HG03565 (cell line): ENCODE results near the gene DMBT1.
"Not testable (repeated sequence)": the region's sequence is repeated elsewhere in the genome, so short reads cannot be mapped to it uniquely, and the experiment has no call there.

Experiments used
- ATAC-seq: cut with Tn5 transposase; IDR thresholded peaks from one replicate; pipeline ENCODE4 v1.9.1; 2021; ENCODE audit warnings: mild to moderate bottlenecking, moderate library complexity; ENCODE audit not compliant: unreplicated experiment

Gene DMBT1

DNA sequence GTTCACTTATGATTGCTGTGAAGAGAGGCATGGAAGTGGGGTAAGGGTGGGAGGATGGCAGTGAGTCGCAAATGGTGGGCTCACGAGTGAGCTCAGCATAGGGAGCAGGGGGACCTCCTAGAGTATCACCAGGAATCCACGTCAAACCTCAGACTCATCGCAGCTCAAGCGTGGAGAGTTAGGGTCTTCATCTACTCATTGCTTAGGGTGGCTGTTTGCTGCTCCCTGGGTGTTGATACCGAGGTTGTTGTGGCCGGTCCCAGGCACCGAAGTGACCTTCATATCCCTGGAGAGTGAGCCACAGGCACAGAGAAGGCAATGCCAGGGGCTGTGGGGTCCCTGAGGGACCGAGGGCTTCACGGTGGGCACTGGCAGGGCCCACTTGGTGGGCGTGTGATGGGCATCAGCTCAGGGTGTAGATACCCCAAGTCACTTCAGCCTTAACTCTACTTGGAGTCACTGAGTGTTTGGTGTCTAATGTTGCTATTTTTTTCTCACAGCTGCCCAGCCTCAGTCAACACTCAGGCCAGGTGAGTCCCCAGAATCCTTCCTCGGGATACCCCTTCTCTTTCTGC is 16.8 kb downstream of the DMBT1 start:
- no peak for ATAC-seq

- not testable (repeated sequence) for ATAC-seq
These were observed 25.5 kb downstream of the DMBT1 start for GRCh38 chr10:122586070-122586469.

DNA sequence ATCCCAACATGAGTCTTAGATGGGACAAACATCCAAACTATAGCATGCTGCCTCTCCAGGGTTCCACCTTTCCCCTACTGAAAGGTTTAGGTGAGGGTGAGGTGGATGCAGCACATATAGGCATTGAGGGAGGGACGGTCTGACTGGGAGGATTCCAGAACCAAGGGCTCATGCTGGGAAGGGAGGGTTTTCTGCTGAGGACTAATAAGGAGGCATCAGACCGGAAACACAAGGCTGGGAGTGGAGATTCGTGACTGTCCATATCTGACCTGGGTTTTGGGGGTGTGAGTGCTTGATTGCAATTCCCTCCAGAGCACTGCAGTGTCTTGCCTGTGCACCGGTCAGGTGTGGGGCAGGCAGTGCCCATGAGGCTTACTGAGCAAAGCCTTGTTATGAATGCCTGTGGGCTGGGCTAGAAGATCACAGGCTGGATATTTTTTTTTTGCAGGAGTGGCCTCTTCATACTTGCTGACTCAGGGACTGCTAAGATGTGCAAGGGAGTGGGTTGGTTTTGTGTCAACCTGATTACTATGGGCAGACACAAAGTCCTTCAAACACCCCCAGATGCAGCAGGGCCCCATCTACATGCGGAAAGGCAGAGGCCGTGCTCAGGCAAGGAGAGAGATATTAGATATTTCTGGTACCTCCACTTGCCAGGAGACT is 26.7 kb downstream of the DMBT1 start:
- ATAC-seq: no peak

DNA sequence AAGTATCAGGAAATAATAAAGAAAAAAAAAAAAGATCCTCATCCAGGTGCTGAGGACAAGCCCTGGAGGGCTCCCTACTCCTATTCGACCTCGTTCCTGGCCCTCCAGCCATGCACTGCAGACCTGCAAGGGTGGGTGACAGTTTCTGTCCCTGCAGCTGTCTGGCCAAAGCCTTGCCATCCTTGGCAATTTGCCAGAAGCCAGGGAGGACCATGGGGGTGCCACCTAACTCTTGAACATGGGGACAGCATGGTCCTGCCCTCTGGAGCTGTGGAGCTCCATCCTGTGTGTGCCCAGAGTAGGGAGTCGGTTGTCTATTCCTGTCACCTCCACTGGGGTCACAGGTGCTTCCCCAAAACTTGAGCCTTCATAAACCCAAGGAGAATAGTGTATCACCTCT is 27.8 kb downstream of the DMBT1 start:
- ATAC-seq: no peak

- ATAC-seq: no peak
These were observed 29.6 kb downstream of the DMBT1 start for GRCh38 chr10:122590153-122590552.

- ATAC-seq: no peak
These were observed 31.2 kb downstream of the DMBT1 start for GRCh38 chr10:122591736-122592135.

DNA sequence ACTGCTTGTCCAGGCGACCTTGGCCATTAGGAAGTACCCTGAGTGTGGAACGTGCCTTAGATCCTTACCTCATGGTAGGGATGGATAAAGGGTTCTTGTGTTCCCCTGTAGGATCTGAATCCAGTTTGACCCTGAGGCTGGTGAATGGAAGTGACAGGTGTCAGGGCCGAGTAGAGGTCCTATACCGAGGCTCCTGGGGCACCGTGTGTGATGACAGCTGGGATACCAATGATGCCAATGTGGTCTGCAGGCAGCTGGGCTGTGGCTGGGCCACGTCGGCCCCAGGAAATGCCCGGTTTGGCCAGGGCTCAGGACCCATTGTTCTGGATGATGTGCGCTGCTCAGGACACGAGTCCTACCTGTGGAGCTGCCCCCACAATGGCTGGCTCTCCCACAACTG is 31.6 kb downstream of the DMBT1 start:
- ATAC-seq: no peak

GRCh38 chr10:122617476-122618270 is 57.1 kb downstream of the DMBT1 start:
- ATAC-seq: no peak

DNA sequence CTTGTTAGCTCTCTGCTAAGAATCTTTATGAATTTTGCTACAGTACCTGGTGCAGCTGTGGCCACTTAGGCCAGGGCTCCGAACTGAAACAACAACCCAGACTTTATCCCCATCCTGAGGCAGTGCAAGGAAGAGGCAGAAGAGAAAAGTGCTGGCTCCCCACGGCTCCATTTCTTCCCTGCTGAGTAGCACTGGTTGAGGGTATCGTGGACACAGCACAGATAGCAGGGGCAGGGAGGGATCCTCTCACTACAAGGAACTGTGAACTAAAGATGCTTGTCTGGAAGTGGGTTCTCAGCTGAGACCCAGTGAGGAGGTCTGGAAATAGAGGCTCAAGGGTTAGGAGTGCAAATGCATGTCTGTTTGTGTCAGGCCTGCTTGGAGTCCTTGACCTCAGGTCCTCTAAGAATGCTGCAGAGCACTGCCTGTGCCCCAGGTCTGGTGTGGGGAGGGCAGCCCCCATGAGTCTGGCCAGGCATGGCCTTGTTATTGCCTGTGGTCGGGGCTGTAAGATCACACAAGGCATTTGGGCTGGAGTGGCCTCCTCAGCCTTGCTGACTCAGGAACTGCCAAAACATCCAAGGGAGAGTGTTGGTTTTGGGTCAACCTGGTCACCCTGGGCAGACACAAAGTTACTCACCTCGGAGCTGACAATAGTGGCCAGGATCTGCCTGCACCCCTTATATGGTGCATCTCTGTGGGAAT is 58.1 kb downstream of the DMBT1 start:
- ATAC-seq: no peak

DNA sequence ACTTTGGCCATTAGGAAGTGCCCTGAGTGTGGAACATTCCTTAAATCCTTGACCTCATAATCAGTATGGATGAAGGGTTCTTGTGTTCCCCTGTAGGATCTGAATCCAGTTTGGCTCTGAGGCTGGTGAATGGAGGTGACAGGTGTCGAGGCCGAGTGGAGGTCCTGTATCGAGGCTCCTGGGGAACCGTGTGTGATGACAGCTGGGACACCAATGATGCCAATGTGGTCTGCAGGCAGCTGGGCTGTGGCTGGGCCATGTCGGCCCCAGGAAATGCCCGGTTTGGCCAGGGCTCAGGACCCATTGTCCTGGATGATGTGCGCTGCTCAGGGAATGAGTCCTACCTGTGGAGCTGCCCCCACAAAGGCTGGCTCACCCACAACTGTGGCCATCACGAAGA is 60.4 kb downstream of the DMBT1 start:
- ATAC-seq: not testable (repeated sequence)

GRCh38 chr10:122624546-122624945 is 64.0 kb downstream of the DMBT1 start:
- no peak for ATAC-seq

- no peak for ATAC-seq
These were observed 70.0 kb downstream of the DMBT1 start for GRCh38 chr10:122630526-122630925.

- ATAC-seq: no peak
These were observed 71.5 kb downstream of the DMBT1 start for GRCh38 chr10:122632031-122632430.

DNA sequence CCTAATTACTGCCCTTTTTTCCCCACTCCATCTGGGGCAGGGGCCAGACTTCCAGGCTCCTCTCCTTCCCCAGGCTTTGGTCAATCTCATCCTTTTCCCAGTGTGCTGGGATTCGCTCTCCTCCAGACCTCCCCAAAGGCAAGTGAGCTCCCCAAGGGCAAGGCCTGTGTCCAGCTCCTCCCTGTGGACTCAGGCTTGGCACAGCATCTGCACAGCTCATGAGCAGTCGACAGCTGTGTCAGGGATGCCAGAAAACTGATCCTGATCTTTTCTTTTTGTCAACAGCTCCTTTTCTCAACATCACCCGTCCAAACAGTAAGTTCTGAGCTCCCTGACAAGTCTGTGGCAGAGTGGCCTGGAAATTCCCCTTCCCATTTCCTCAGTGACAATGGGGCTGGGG is 72.0 kb downstream of the DMBT1 start:
- ATAC-seq: no peak

DNA sequence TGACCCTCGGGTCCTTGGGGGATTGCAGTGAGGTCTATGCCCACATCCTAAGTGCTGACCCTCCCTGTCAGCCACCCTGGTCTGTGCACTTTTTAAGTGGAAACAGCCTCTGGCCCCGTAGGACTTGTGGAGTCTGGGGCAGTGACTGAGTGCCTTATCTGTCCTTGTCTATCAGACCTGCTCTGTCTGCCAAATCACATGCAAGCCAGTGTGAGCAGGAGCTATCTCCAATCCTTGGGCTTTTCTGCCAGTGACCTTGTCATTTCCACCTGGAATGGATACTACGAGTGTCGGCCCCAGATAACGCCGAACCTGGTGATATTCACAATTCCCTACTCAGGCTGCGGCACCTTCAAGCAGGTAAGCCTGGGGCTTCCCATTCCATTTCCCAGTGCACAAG is 76.4 kb downstream of the DMBT1 start:
- ATAC-seq: no peak

GRCh38 chr10:122637376-122637775 is 76.8 kb downstream of the DMBT1 start:
- no peak for ATAC-seq

GRCh38 chr10:122638106-122638505 is 77.6 kb downstream of the DMBT1 start:
- no peak for ATAC-seq

GRCh38 chr10:122639801-122640200 is 79.2 kb downstream of the DMBT1 start:
- ATAC-seq: no peak

GRCh38 chr10:122640921-122641320 is 80.4 kb downstream of the DMBT1 start:
- no peak for ATAC-seq

- no peak for ATAC-seq
These were observed 82.4 kb downstream of the DMBT1 start for GRCh38 chr10:122642726-122643605.
